HepG2 (cell line): ENCODE measurements around the gene PIGX. TPM values are rescaled to one million over a fixed set of nuclear protein-coding genes. Genes with fewer than 3 reads are reported as not detected.
A peak's percentile ranks its signal among the peaks of the same experiment; 100 is the strongest.

Experiments
- ASH2L ChIP-seq: fragments of 300-600, 200-600 bp; sonication (generic); IDR thresholded peaks from 2 replicates; pipeline ENCODE4 v1.7.0; 2017; ENCODE audit warnings: low read depth, mild to moderate bottlenecking, moderate library complexity, mixed read lengths, low read length; ENCODE audit not compliant: insufficient read length
- ATRX ChIP-seq: sonication (generic); formaldehyde crosslinking; IDR thresholded peaks from 2 replicates; pipeline ENCODE4 v1.4.0; 2020; ENCODE audit warnings: missing genetic modification reagents, borderline replicate concordance
- FOXP1 ChIP-seq, 2 experiments: fragments of 450-650 bp in 1 of 2; IDR thresholded peaks; 2 replicates each; pipeline ENCODE4 v1.6.1; 2017 to 2018; ENCODE audit warnings: antibody characterized with exemption in 1 of 2
- GLI4 ChIP-seq: sonication (generic); formaldehyde crosslinking; IDR thresholded peaks from 2 replicates; pipeline ENCODE4 v1.5.1; 2020; ENCODE audit warnings: missing genetic modification reagents, mild to moderate bottlenecking, moderate library complexity, borderline replicate concordance
- HNRNPH1 ChIP-seq: fragments of 200-400 bp; formaldehyde crosslinking; optimal IDR thresholded peaks from 2 replicates; pipeline ENCODE3; 2017; ENCODE audit warnings: mild to moderate bottlenecking, low read depth, low read length
- NR2F1 ChIP-seq, 2 experiments: fragments of 450-650 bp in 1 of 2; formaldehyde crosslinking in 1 of 2; IDR thresholded peaks; 2 replicates each; pipeline versions ENCODE4 v1.5.0 to v1.6.1; 2016 to 2020; ENCODE audit warnings: mild to moderate bottlenecking in 1 of 2, missing compliant biosample characterization in 1 of 2, missing genetic modification reagents in 1 of 2, moderate library complexity in 1 of 2
- RELA ChIP-seq: sonication (generic); formaldehyde crosslinking; IDR thresholded peaks from 2 replicates; pipeline ENCODE4 v1.4.0; 2020; ENCODE audit warnings: missing genetic modification reagents
- SOX6 ChIP-seq, 2 experiments: fragments of 450-650 bp in 1 of 2; sonication (generic) in 1 of 2; formaldehyde crosslinking in 1 of 2; IDR thresholded peaks; 2 replicates each; pipeline versions ENCODE4 v1.4.0 to v1.6.1; 2017 to 2020; ENCODE audit warnings: antibody characterized with exemption in 1 of 2, mild to moderate bottlenecking in 1 of 2, missing genetic modification reagents in 1 of 2
- SRSF4 ChIP-seq: fragments of 200-400 bp; formaldehyde crosslinking; IDR thresholded peaks from one replicate; pipeline ENCODE4 v1.6.1; 2018; ENCODE audit warnings: mild to moderate bottlenecking, low read depth, low read length, moderate library complexity; ENCODE audit not compliant: poor library complexity, severe bottlenecking
- WIZ ChIP-seq: sonication (generic); formaldehyde crosslinking; IDR thresholded peaks from 2 replicates; pipeline ENCODE4 v1.5.1; 2020; ENCODE audit warnings: mild to moderate bottlenecking, missing genetic modification reagents
- ZIK1 ChIP-seq: sonication (generic); formaldehyde crosslinking; IDR thresholded peaks from 2 replicates; pipeline ENCODE4 v1.5.0; 2020; ENCODE audit warnings: mild to moderate bottlenecking, low read depth, missing genetic modification reagents, borderline replicate concordance
- ZNF20 ChIP-seq: sonication (generic); formaldehyde crosslinking; IDR thresholded peaks from 2 replicates; pipeline ENCODE4 v1.4.0; 2020; ENCODE audit warnings: mild to moderate bottlenecking, moderate library complexity, missing genetic modification reagents
- ZNF274 ChIP-seq: sonication (generic); formaldehyde crosslinking; IDR thresholded peaks from 2 replicates; pipeline ENCODE4 v1.5.1; 2020; ENCODE audit warnings: mild to moderate bottlenecking, missing genetic modification reagents
- ZNF619 ChIP-seq: sonication (generic); formaldehyde crosslinking; IDR thresholded peaks from 2 replicates; pipeline ENCODE4 v1.4.0; 2020; ENCODE audit warnings: mild to moderate bottlenecking, missing genetic modification reagents
- ZNF850 ChIP-seq: sonication (generic); formaldehyde crosslinking; conservative IDR thresholded peaks from 2 replicates; pipeline ENCODE4 v1.9.0; 2021; ENCODE audit warnings: mild to moderate bottlenecking, missing genetic modification reagents
- polyA plus RNA-seq, 8 experiments: library from polyadenylated mRNA; depleted of rRNA in 3 of 8; stranded (reverse) in 7 of 8; unstranded in 1 of 8; fragments of >200 nt; fragmentation: Illumina TruSeq in 4 of 8; extraction: Trizol in 4 of 8; gene quantifications; 2 replicates each; pipeline versions ENCODE4 v1.2.1 to v1.2.3, GENCODE V29; 2011 to 2016; ENCODE audit warnings: low read depth in 4 of 8, missing spikeins in 1 of 8, mixed read lengths in 1 of 8; ENCODE audit not compliant: insufficient read depth in 1 of 8
- total RNA-seq, 5 experiments: library from RNA; depleted of rRNA; stranded (reverse); fragments of >200 nt; fragmentation: Illumina TruSeq; extraction: Trizol; gene quantifications; 2 replicates each; pipeline ENCODE4 v1.2.3, GENCODE V29; 2016; ENCODE audit warnings: low read depth in 1 of 5
- TF ChIP-seq, protein P1 (sequence below): sonication (generic); formaldehyde crosslinking; IDR thresholded peaks from 2 replicates; pipeline ENCODE4 v1.4.0; 2020; ENCODE audit warnings: low read depth, mild to moderate bottlenecking, missing genetic modification reagents
- TF ChIP-seq, protein P2 (sequence below): sonication (generic); formaldehyde crosslinking; IDR thresholded peaks from 2 replicates; pipeline ENCODE4 v1.8.1; 2023; ENCODE audit warnings: mild to moderate bottlenecking, missing genetic modification reagents
- TF ChIP-seq, protein P3 (sequence below): sonication (generic); formaldehyde crosslinking; IDR thresholded peaks from 2 replicates; pipeline ENCODE4 v1.8.0; 2023; ENCODE audit warnings: mild to moderate bottlenecking, missing genetic modification reagents
- TF ChIP-seq, protein P4 (sequence below): IDR thresholded peaks from 2 replicates; pipeline ENCODE4 v1.6.1; 2012; ENCODE audit warnings: low read length, improper control_type of control experiment
- TF ChIP-seq, protein P5 (sequence below): sonication (generic); formaldehyde crosslinking; IDR thresholded peaks from 2 replicates; pipeline ENCODE4 v1.8.0; 2022; ENCODE audit warnings: low read depth, missing genetic modification reagents

The PIGX gene
- total and polyA plus RNA-seq, 2 of the 13 experiments (the other 11 are each of a cell fraction or from before 2014, with no cell fraction given): 13.2 to 21.3 TPM

DNA sequence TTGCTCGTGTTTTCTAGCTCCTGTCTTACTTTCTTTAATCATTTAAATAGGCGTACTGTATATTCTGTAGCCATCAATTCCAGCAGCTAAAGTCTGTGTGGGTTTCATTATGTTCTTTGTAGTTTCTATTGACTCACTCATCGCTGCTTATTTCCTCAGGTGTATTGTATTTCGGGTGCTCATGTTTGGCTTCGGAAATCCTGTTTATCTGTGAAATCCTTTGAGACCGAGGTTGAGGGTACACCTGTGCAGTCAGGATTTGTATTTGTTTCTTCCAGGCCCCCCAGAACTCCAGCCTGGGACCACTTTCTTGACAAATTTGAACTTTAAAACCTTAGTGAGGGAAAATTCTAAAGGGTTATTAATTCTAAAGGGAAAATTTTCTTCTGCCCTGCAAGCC lies 25.5 kb downstream of the PIGX start (continued):
- TF ChIP-seq, protein P1, sequence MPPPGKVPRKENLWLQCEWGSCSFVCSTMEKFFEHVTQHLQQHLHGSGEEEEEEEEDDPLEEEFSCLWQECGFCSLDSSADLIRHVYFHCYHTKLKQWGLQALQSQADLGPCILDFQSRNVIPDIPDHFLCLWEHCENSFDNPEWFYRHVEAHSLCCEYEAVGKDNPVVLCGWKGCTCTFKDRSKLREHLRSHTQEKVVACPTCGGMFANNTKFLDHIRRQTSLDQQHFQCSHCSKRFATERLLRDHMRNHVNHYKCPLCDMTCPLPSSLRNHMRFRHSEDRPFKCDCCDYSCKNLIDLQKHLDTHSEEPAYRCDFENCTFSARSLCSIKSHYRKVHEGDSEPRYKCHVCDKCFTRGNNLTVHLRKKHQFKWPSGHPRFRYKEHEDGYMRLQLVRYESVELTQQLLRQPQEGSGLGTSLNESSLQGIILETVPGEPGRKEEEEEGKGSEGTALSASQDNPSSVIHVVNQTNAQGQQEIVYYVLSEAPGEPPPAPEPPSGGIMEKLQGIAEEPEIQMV (CRISPR knock-in tag): no peak
- TF ChIP-seq, protein P2, sequence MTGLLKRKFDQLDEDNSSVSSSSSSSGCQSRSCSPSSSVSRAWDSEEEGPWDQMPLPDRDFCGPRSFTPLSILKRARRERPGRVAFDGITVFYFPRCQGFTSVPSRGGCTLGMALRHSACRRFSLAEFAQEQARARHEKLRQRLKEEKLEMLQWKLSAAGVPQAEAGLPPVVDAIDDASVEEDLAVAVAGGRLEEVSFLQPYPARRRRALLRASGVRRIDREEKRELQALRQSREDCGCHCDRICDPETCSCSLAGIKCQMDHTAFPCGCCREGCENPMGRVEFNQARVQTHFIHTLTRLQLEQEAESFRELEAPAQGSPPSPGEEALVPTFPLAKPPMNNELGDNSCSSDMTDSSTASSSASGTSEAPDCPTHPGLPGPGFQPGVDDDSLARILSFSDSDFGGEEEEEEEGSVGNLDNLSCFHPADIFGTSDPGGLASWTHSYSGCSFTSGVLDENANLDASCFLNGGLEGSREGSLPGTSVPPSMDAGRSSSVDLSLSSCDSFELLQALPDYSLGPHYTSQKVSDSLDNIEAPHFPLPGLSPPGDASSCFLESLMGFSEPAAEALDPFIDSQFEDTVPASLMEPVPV (CRISPR knock-in tag): no peak
- TF ChIP-seq, protein P3, sequence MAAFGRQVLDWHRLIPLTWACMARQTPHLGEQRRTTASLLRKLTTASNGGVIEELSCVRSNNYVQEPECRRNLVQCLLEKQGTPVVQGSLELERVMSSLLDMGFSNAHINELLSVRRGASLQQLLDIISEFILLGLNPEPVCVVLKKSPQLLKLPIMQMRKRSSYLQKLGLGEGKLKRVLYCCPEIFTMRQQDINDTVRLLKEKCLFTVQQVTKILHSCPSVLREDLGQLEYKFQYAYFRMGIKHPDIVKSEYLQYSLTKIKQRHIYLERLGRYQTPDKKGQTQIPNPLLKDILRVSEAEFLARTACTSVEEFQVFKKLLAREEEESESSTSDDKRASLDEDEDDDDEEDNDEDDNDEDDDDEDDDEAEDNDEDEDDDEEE (CRISPR knock-in tag): no peak
- TF ChIP-seq, protein P4, sequence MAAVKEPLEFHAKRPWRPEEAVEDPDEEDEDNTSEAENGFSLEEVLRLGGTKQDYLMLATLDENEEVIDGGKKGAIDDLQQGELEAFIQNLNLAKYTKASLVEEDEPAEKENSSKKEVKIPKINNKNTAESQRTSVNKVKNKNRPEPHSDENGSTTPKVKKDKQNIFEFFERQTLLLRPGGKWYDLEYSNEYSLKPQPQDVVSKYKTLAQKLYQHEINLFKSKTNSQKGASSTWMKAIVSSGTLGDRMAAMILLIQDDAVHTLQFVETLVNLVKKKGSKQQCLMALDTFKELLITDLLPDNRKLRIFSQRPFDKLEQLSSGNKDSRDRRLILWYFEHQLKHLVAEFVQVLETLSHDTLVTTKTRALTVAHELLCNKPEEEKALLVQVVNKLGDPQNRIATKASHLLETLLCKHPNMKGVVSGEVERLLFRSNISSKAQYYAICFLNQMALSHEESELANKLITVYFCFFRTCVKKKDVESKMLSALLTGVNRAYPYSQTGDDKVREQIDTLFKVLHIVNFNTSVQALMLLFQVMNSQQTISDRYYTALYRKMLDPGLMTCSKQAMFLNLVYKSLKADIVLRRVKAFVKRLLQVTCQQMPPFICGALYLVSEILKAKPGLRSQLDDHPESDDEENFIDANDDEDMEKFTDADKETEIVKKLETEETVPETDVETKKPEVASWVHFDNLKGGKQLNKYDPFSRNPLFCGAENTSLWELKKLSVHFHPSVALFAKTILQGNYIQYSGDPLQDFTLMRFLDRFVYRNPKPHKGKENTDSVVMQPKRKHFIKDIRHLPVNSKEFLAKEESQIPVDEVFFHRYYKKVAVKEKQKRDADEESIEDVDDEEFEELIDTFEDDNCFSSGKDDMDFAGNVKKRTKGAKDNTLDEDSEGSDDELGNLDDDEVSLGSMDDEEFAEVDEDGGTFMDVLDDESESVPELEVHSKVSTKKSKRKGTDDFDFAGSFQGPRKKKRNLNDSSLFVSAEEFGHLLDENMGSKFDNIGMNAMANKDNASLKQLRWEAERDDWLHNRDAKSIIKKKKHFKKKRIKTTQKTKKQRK: no peak
- no peak for TF ChIP-seq ZNF20
- no peak for TF ChIP-seq ATRX
- TF ChIP-seq ASH2L: no peak
- TF ChIP-seq RELA (CRISPR knock-in tag): no peak
- TF ChIP-seq SOX6 (IDR thresholded peaks at IDR 0.05): no peak
- 0 out of 2 replicates have a peak, but pooled peaks have one; percentile 36 for TF ChIP-seq SOX6 (CRISPR knock-in tag; IDR thresholded peaks at IDR 0.05)
- TF ChIP-seq, protein P5, sequence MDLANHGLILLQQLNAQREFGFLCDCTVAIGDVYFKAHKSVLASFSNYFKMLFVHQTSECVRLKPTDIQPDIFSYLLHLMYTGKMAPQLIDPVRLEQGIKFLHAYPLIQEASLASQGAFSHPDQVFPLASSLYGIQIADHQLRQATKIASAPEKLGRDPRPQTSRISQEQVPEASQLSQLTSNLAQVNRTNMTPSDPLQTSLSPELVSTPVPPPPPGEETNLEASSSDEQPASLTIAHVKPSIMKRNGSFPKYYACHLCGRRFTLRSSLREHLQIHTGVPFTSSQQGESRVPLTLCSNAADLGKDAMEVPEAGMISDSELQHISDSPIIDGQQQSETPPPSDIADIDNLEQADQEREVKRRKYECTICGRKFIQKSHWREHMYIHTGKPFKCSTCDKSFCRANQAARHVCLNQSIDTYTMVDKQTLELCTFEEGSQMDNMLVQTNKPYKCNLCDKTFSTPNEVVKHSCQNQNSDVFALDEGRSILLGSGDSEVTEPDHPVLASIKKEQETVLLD (CRISPR knock-in tag): no peak
- no peak for TF ChIP-seq GLI4 (CRISPR knock-in tag)
- no peak for TF ChIP-seq NR2F1 (CRISPR knock-in tag; IDR thresholded peaks at IDR 0.05)
- TF ChIP-seq ZIK1: no peak
- TF ChIP-seq ZNF850: no peak
- TF ChIP-seq FOXP1 (IDR thresholded peaks at IDR 0.05): no peak
- 0 out of 2 replicates have a peak, but pooled peaks have one; percentile 11 for TF ChIP-seq FOXP1 (CRISPR knock-in tag; IDR thresholded peaks at IDR 0.05)
- no peak for TF ChIP-seq SRSF4
- TF ChIP-seq ZNF274 (CRISPR knock-in tag): no peak
- no peak for TF ChIP-seq ZNF619 (CRISPR knock-in tag)
- TF ChIP-seq HNRNPH1: no peak
- no peak for TF ChIP-seq WIZ (CRISPR knock-in tag)
